HG02970 (cell line): ENCODE measurements around the gene PCDHGA5.
"Not testable (repeated sequence)": the region's sequence is repeated elsewhere in the genome, so short reads cannot be mapped to it uniquely, and the experiment has no call there.

Source experiments
- ATAC-seq: cut with Tn5 transposase; IDR thresholded peaks from one replicate; pipeline ENCODE4 v1.9.1; 2021; ENCODE audit warnings: mild to moderate bottlenecking, moderate library complexity, moderate number of reproducible peaks; ENCODE audit not compliant: unreplicated experiment, low FRiP score

The PCDHGA5 gene

GRCh38 chr5:141383345-141383744, 19.4 kb downstream of the PCDHGA5 start:
- ATAC-seq = no peak

- ATAC-seq = no peak
Observed at GRCh38 chr5:141384471-141385267, 20.7 kb downstream of the PCDHGA5 start.

- ATAC-seq = not testable (repeated sequence)
Observed at GRCh38 chr5:141387557-141388311, 23.8 kb downstream of the PCDHGA5 start, which contains the start of gene PCDHGB4. Gene PCDHGB4 (plus strand): TSS chr5:141387698. CDS start chr5:141387885, 187 bp downstream.

GRCh38 chr5:141388661-141389060, 24.7 kb downstream of the PCDHGA5 start:
- no peak for ATAC-seq

GRCh38 chr5:141389153-141390042, 25.4 kb downstream of the PCDHGA5 start:
- no peak for ATAC-seq

- no peak for ATAC-seq
Observed at GRCh38 chr5:141392429-141393198, 28.7 kb downstream of the PCDHGA5 start, which contains the start of gene PCDHGA8. Gene PCDHGA8 (plus strand): TSS chr5:141392633. CDS start chr5:141392814, 181 bp downstream.

GRCh38 chr5:141393267-141393666, 29.3 kb downstream of the PCDHGA5 start:
- ATAC-seq = no peak

GRCh38 chr5:141394401-141395187, 30.6 kb downstream of the PCDHGA5 start:
- not testable (repeated sequence) for ATAC-seq

- not testable (repeated sequence) for ATAC-seq
Observed at GRCh38 chr5:141397756-141398551, 34.0 kb downstream of the PCDHGA5 start, which contains the start of gene PCDHGB5. Gene PCDHGB5 (plus strand): TSS chr5:141397947. CDS start chr5:141398128, 181 bp downstream.

GRCh38 chr5:141398608-141399007, 34.6 kb downstream of the PCDHGA5 start:
- no peak for ATAC-seq

- ATAC-seq = no peak
Observed at GRCh38 chr5:141399555-141400258, 35.7 kb downstream of the PCDHGA5 start.

GRCh38 chr5:141402553-141403243, 38.7 kb downstream of the PCDHGA5 start, which contains the start of gene PCDHGA9:
Gene PCDHGA9 (plus strand): TSS chr5:141402778. CDS start chr5:141402953, 175 bp downstream.
- no peak for ATAC-seq

GRCh38 chr5:141403387-141403786, 39.4 kb downstream of the PCDHGA5 start:
- no peak for ATAC-seq

GRCh38 chr5:141407790-141408505, 44.0 kb downstream of the PCDHGA5 start, which contains the start of gene PCDHGB6:
Gene PCDHGB6 (plus strand): TSS chr5:141408021. CDS start chr5:141408203, 182 bp downstream.
- not testable (repeated sequence) for ATAC-seq

GRCh38 chr5:141409598-141410306, 45.8 kb downstream of the PCDHGA5 start:
- ATAC-seq = no peak
